Natural killer cell (primary cell): ENCODE results near the gene RTL3. TPM values are rescaled to one million over a fixed set of nuclear protein-coding genes. Genes with fewer than 3 reads are reported as not detected.
A peak's percentile ranks its signal among the peaks of the same experiment; 100 is the strongest.
"Not testable (repeated sequence)": the region's sequence is repeated elsewhere in the genome, so short reads cannot be mapped to it uniquely, and the experiment has no call there.

Experiments
- ATAC-seq, 3 donors: fragments of 150-1000 bp in 2 of 3; fragments of 200-7000 bp in 1 of 3; cut with Tn5 transposase; 1 replicate in 1 of 3; 2 replicates in 2 of 3; pipeline ENCODE4 v1.10.0; 2021; ENCODE audit warnings: mild to moderate bottlenecking in 2 of 3, moderate library complexity in 2 of 3
- DNase-seq, 2 donors: peaks; one replicate each; pipeline versions ENCODE4 v3.0.0 to v3.0.0-alpha.2; 2013 to 2021; ENCODE audit warnings: mixed read lengths in 1 of 2
- H3K27ac ChIP-seq: one replicate; pipeline ENCODE4 v1.5.1; 2013; ENCODE audit warnings: mild to moderate bottlenecking, low read length
- H3K27me3 ChIP-seq: one replicate; pipeline ENCODE4 v1.6.1; 2013; ENCODE audit warnings: low read length; ENCODE audit not compliant: control insufficient read depth, insufficient read depth
- H3K36me3 ChIP-seq: one replicate; pipeline ENCODE4 v1.6.1; 2013; ENCODE audit warnings: low read length; ENCODE audit not compliant: control insufficient read depth, insufficient read depth
- H3K4me1 ChIP-seq: one replicate; pipeline ENCODE4 v1.6.1; 2013; ENCODE audit warnings: low read length; ENCODE audit not compliant: control insufficient read depth, insufficient read depth
- H3K4me3 ChIP-seq: one replicate; pipeline ENCODE4 v1.5.1; 2013; ENCODE audit warnings: low read length
- H3K9me3 ChIP-seq: one replicate; pipeline ENCODE4 v1.6.1; 2013; ENCODE audit warnings: low read length; ENCODE audit not compliant: control insufficient read depth, insufficient read depth
- H3K27ac Mint-ChIP-seq, 2 donors: one replicate each; pipeline ENCODE4 v1.8.0; 2022; ENCODE audit warnings: mild to moderate bottlenecking in 2 of 2, mixed read lengths in 2 of 2, moderate library complexity in 1 of 2
- H3K27me3 Mint-ChIP-seq, 2 donors: one replicate each; pipeline ENCODE4 v1.8.0; 2022; ENCODE audit warnings: low read depth in 2 of 2, mixed read lengths in 2 of 2
- H3K36me3 Mint-ChIP-seq: one replicate; pipeline ENCODE4 v1.8.0; 2022; ENCODE audit warnings: mixed read lengths
- H3K4me1 Mint-ChIP-seq, 2 donors: one replicate each; pipeline ENCODE4 v1.8.0; 2022; ENCODE audit warnings: mixed read lengths in 2 of 2
- H3K4me3 Mint-ChIP-seq: one replicate; pipeline ENCODE4 v1.8.0; 2022; ENCODE audit warnings: mild to moderate bottlenecking, moderate library complexity, mixed read lengths
- H3K9me3 Mint-ChIP-seq, 2 donors: one replicate each; pipeline ENCODE4 v1.8.0; 2022; ENCODE audit warnings: mixed read lengths in 2 of 2
- CTCF ChIP-seq: fragments of 200-600 bp; IDR thresholded peaks from one replicate; pipeline ENCODE4 v1.8.0; 2022; ENCODE audit warnings: antibody characterized with exemption
- WGBS: methylation state at CpG from one replicate; pipeline ENCODE4 v1.1.7; 2013; ENCODE audit warnings: missing lambda C conversion rate; ENCODE audit not compliant: insufficient coverage; 5-methylcytosine and 5-hydroxymethylcytosine counted together
- intact Hi-C: fragments of 100-400 bp; cut with micrococcal nuclease; formaldehyde crosslinking; loops from one replicate; pipeline ENCODE4 v1.14.2; 2022
- total RNA-seq, 4 donors: library from RNA; stranded (reverse); fragments of 120-200 nt in 1 of 4; gene quantifications; one replicate each; pipeline versions ENCODE4 v1.2.3 to v1.2.4, GENCODE V29; 2013 to 2022

The RTL3 gene
- total RNA-seq, 3 donors from 2014 or later (not counting 1 experiment from before 2014, with no cell fraction given): not detected

- peak in 1 of 2 donors; percentile 33 for DNase-seq
- H3K4me3 ChIP-seq: no peak overlapping the region
- no peaks in the 10 kb centered on the region for H3K9me3 ChIP-seq
- H3K4me1 ChIP-seq: no peaks in the 10 kb centered on the region
- Mint-ChIP-seq H3K4me1 (peaks cover 21 to 25% of the 10 kb centered on the region in 2 donors), H3K4me3 (peak overlapping the region; percentile 41), H3K27me3 (peaks cover 15 to 31% of the 10 kb centered on the region in 2 donors), H3K27ac (peak overlapping the region; percentile 17 to 28), H3K9me3 (peaks cover 0 to 1% of the 10 kb centered on the region in 2 donors), H3K36me3 (peaks cover 8% of the 10 kb centered on the region)
- no peaks in the 10 kb centered on the region for H3K36me3 ChIP-seq
- peak overlapping the region; percentile 25 for H3K27ac ChIP-seq
- ATAC-seq: peak; percentile 64 to 82 (median 80)
- H3K27me3 ChIP-seq: no peaks in the 10 kb centered on the region
- TF ChIP-seq CTCF: no peak
- no CpG with 5 or more reads among the region's 5 CpGs for WGBS
- intact Hi-C loops: loop anchor here (5.0 to 10.0 kb wide), 3 partner anchors 294 to 606 kb away; partner anchors contain the start of gene P2RY10
Measured at GRCh38 chrX:78650906-78651437, 8.2 kb downstream of the RTL3 start.

DNA sequence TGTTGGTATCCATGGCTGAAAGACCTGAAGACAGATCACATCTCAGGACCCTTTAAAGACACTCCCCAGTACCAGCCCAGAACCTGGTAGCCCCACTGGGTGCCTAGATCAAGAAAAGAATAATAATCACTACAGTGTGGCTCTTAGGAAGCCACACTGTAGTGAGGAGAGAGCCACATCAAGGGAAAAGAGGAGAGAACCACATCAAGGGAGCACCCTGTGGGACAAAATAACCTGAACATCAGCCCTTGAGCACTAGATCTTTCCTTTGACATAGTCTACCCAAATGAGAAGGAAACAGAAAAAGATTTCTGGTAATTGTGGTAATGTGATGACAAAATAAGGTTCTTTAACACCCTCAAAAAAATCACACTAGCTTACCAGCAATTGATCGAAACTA, 15.3 kb downstream of the RTL3 start:
- peaks cover 16 to 47% of the 10 kb centered on the region in 2 donors for H3K27me3 Mint-ChIP-seq
- H3K4me3 ChIP-seq: no peak overlapping the region
- WGBS: no CpG with 5 or more reads among the region's 1 CpG
- H3K27me3 ChIP-seq: no peaks in the 10 kb centered on the region
- H3K4me1 Mint-ChIP-seq: no peaks in the 10 kb centered on the region
- H3K9me3 ChIP-seq: no peaks in the 10 kb centered on the region
- no peak for ATAC-seq
- TF ChIP-seq CTCF: no peak
- H3K4me1 ChIP-seq: no peaks in the 10 kb centered on the region
- DNase-seq: peak in 1 of 2 donors; percentile 46
- H3K9me3 Mint-ChIP-seq: peaks cover 3 to 8% of the 10 kb centered on the region in 2 donors
- intact Hi-C loops: no loop called here
- H3K36me3 ChIP-seq: no peaks in the 10 kb centered on the region
- H3K27ac Mint-ChIP-seq: no peak overlapping the region
- H3K27ac ChIP-seq: no peak overlapping the region
- no peak overlapping the region for H3K4me3 Mint-ChIP-seq
- H3K36me3 Mint-ChIP-seq: peaks cover 16% of the 10 kb centered on the region

- H3K4me1 Mint-ChIP-seq: no peaks in the 10 kb centered on the region
- peaks cover 14% of the 10 kb centered on the region for H3K36me3 Mint-ChIP-seq
- no peaks in the 10 kb centered on the region for H3K9me3 ChIP-seq
- ATAC-seq: no peak
- H3K4me3 ChIP-seq: no peak overlapping the region
- WGBS: 89% methylated on average over 1 of the region's 1 CpG
- no peak for TF ChIP-seq CTCF
- no peak overlapping the region for H3K27ac ChIP-seq
- no peak overlapping the region for H3K27ac Mint-ChIP-seq
- no peak overlapping the region for H3K4me3 Mint-ChIP-seq
- H3K9me3 Mint-ChIP-seq: peaks cover 3 to 8% of the 10 kb centered on the region in 2 donors
- H3K27me3 Mint-ChIP-seq: peaks cover 19 to 49% of the 10 kb centered on the region in 2 donors
- no peaks in the 10 kb centered on the region for H3K4me1 ChIP-seq
- no peaks in the 10 kb centered on the region for H3K27me3 ChIP-seq
- no peak for DNase-seq
- H3K36me3 ChIP-seq: no peaks in the 10 kb centered on the region
- intact Hi-C loops: no loop called here
Measured at GRCh38 chrX:78643096-78643495, 16.0 kb downstream of the RTL3 start.

- no CpG with 5 or more reads among the region's 1 CpG for WGBS
- H3K36me3 ChIP-seq, H3K9me3 Mint-ChIP-seq, H3K4me1 Mint-ChIP-seq, H3K4me3 Mint-ChIP-seq, H3K36me3 Mint-ChIP-seq, H3K27ac ChIP-seq, H3K27me3 ChIP-seq, ATAC-seq, H3K27ac Mint-ChIP-seq, H3K9me3 ChIP-seq, H3K4me3 ChIP-seq, H3K4me1 ChIP-seq, intact Hi-C loops, DNase-seq: not testable (repeated sequence)
- H3K27me3 Mint-ChIP-seq: peaks cover 5 to 26% of the 10 kb centered on the region in 2 donors
Measured at GRCh38 chrX:78636096-78636495, 23.0 kb downstream of the RTL3 start.
